GM19324 (cell line): ENCODE data around the gene EXTL2.
"Not testable (repeated sequence)": the region's sequence is repeated elsewhere in the genome, so short reads cannot be mapped to it uniquely, and the experiment has no call there.

ENCODE experiments used
- ATAC-seq: cut with Tn5 transposase; IDR thresholded peaks from one replicate; pipeline ENCODE4 v1.9.1; 2021; ENCODE audit warnings: mild to moderate bottlenecking, moderate library complexity; ENCODE audit not compliant: unreplicated experiment, low FRiP score

Gene EXTL2

DNA sequence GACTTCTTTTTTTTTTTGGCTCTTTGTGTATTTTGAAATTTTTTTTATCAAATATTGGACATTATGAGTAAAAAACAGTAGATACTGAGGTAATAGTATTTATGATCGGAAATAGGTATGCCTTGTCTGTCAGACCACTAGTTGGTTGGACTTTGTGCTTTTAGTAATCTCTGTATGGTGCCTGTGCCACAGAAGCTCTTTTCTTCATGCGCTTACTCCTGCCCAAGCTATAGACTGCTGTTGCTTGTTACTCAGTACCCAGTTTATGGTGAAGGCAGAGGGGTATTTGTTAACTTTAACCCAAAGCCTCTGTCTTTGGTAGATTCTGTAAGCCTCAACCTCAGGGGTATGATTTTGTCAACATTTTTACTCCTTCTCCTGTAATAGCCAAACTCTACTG is 9.9 kb upstream of the EXTL2 start:
- no peak for ATAC-seq

DNA sequence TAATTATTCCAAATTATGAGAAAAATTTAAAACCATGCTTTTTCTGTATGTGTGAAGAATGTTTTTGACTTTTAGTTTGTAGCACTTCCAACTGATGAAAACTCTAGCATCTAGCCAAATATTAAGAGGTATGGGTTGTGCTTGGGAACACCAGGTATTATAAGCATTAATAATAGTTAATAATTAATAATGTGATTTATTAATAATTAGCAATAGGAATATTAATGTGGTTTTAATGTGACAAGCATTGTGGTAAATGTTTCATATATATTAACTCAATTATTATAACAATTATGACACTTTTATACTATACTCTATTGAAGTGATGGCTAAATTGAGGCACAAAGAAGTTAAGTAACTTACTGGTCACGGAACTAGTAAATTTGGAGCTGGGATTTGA is 9.1 kb upstream of the EXTL2 start:
- no peak for ATAC-seq

DNA sequence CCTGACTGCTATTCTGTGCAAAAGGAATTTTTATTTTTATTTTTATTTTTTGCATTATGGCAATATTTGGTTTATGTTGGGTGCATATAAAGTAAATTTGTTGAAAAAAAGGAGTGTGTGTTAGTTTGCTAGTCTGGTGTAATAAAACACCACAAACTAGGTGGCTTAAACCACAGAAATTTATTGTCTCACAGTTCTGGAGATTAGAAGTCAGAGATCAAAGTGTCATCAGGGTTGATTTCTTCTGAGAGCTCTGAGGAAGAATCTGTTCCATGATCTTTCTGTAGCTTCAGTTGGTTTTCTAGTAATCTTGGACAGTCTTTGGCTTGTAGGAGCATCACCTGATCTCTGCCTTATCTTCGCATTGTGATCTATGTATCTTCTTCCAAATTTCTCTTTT is 7.7 kb upstream of the EXTL2 start:
- ATAC-seq: no peak

DNA sequence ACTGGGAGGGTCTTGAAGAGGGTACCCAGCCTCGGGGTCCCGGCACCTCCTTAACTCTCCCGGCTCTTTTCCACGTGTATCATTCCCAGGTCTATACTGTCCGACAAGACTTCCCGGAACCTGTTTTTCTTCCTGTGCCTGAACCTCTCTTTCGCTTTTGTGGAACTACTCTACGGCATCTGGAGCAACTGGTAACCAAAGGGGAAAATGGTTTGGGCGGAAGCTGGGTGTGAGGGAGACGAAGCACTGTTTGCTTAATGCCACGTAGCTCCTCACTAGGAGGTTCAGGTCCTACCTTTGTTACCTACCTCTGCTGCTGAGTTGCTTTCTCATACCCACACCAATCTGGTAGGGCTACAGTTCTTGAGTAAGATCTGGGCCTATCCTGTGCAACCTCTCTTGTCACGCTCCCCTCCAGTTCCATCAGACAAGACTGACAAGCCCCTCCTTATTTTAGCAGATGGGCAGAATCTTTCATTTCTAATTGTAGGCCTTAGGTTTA is 1.9 kb upstream of the EXTL2 start:
- peak; percentile 35 for ATAC-seq

DNA sequence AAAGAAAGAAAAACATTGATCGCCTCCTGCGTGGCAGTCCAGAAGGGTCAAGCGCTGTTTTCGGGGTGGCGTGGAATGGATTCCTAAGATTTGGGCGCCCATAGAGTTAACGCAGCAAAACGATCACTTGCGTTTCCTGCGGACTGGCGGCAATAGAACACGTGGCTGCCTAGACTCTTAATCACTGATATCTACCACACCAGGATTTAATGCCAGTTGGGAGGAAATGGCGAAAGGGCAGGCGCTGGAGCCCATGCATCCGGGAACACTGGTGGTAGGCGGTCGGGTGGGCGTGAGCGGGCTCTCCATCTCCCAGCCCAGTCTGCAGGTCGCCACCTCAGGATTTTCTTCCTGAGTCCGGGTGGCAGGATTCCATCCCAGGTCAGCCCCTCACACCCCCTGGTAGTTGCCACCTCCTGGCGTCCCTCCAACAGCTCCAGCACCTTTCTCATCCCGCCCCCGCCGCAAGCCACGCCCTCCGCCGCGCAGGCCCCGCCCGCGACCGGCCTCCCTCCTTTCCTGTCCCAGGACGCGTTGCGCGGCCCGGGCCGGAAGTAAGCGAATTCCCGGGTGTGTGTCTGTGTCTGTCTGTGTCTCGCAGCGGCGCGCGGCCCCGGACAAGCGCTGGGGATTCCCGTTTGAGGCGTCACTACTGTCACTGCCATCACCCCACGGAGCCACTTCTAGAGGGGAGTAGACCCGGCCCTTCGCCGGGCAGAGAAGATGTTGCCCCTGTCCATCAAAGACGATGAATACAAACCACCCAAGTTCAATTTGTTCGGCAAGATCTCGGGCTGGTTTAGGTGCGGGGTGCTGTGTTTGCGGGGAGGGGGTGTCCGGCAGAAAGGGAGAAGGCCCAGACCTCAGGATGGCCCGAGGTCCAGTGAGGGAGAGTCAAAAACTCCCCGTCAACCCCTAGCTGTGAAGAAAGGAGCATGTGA is 1.2 kb upstream of the EXTL2 start, which contains the start of gene SLC30A7:
Gene SLC30A7 (plus strand): TSS at position 551 of the 941 bp plus-strand sequence. CDS start 173 bp downstream, at position 724.
- peak; percentile 89 for ATAC-seq

DNA sequence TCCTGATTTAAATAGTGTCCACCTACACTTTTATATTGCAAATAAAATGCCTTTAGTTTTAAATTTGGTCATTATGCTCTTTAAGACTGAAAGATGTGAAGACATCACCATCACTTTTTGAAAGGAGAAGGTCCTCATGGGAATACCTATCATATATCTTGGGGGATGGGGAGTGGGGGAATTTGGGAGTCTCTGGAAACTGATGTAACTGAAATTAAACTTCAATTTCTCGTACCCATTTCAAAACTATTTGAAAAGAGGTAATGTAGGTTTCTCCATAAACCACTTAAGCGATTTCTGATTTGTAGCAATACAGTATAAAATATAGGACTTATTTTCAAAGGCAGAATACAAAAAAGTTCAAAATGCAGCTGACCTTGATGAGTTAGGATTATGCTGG is 924 bp downstream of the EXTL2 start:
- ATAC-seq: no peak

DNA sequence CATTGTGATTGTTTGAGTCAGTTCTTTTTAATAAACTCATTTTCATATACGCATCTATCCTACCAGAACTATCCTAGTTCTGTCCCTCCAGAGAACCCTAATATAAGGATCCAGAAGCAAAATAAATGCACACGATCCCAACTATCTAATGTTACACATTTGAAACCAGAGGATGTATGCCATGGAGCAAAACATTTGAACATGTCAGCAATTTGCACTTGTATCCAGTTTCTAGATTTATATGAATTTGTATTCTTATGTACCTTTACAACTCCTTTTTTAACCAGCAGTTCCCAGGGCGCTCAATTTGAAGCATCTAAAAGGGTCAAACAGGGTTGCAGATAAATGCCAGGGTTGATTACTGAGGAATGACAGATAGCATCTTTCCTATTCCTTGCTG is 2.1 kb downstream of the EXTL2 start:
- no peak for ATAC-seq

DNA sequence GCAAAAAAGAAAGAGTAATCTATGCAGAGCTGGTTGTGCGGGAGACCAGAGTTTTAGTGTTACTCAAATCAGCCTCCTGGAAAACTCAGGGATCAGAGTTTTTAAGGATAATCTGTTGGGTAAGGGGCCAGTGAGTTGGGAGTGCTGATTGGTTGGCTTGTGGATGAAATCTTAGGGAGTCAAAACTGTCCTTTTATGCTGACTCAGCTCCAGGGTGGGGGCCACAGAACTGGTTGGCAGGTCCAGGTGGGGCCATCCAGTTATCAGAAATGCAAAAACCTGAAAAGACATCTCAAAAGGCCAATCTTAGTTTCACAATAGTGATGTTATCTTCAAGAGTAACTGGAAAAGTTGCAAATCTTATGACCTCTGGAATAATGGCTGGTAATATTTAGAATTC is 3.3 kb downstream of the EXTL2 start:
- ATAC-seq: no peak

DNA sequence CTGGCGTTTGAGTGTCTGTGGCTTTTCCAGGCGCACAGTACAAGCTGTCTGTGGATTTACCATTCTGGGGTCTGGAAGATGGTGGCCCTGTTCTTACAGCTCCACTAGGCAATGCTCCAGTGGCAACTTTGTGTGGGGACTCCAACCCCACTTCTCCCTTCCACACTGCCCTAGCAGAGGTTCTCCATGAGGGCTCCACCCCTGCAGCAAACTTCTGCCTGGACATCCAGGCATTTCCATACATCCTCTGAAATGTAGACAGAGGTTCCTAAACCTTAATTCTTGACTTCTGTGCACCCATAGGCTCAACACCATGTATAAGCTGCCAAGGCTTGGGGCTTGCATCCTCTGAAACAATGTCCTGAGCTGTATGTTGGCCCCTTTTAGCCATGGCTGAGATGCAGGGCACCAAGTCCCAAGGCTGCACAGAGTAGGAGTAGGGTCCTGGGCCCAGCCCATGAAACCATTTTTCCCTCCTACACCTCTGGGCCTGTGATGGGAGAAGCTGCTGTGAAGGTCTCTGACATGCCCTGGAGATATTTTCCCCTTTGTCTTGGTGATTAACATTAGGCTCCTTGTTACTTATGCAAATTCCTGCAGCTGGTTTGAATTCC is 4.7 kb downstream of the EXTL2 start:
- ATAC-seq: not testable (repeated sequence)

DNA sequence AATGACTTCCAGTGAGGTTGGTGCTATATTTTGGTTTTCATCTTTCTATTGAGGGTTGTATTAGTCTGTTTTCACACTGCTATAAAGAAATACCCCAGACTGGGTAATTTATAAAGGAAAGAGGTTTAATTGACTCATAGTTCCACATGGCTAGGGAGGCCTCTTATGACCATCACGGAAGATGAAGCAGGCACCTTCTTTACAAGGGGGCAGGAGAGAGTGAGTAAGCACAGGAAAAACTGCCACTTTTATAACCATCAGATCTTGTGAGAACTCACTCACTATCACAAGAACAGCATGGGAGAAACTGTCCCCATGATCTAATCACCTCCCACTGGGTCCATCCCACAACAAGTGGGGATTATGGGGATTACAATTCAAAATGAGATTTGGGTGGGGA is 5.6 kb downstream of the EXTL2 start:
- not testable (repeated sequence) for ATAC-seq

DNA sequence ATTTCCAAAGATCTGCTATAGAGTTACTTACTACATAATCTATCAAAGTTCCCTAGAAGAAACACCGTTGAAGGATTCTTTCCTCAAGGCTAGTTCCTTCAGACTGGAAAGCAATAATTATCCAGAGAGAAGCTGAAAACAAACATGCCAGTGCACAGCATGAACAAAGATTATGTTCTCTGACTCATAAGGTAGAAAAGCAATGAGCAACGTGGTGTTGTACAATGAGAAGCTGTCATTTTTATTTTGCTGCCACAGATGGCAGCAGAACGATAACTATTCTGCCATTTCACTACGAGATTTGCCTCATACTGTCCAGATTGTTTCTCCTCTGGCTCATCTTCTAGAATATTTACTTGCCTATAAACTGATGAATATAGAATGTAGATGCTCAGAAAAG is 10.7 kb downstream of the EXTL2 start:
- ATAC-seq: no peak

DNA sequence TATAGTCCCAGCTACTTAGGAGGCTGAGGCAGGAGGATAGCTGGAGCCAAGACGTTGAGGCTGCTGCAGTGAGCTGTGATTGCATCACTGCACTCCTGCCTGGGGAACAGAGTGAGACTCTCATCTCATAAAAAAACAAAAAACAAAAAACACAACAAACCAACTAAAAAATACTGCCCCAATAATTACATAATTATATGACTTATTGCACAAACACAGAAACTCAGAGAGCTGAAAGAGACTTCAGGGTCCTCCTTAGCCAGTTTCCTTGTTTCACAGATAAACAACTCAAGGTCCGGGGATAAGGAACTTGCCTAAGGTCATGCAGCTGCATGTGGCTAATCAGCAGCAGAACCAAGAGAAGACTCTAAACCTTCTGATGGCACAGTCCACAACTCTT is 11.9 kb downstream of the EXTL2 start:
- no peak for ATAC-seq

DNA sequence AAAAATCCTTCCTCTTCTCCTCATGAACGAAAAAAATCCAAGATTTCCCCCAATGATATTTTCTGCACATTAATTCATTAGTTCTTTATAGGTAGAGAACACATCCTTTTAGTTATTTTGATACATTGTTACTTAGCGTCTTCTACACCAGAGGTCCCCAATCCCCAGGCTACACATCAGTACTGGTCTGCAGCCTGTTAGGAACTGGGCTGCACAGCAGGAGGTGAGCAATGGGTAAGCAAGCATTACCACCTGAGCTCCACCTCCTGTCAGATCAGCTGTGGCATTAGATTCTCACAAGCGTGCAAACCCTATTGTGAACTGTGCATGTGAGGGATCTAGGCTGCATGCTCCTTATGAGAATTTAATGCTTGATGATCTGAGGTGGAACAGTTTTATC is 13.0 kb downstream of the EXTL2 start:
- no peak for ATAC-seq

DNA sequence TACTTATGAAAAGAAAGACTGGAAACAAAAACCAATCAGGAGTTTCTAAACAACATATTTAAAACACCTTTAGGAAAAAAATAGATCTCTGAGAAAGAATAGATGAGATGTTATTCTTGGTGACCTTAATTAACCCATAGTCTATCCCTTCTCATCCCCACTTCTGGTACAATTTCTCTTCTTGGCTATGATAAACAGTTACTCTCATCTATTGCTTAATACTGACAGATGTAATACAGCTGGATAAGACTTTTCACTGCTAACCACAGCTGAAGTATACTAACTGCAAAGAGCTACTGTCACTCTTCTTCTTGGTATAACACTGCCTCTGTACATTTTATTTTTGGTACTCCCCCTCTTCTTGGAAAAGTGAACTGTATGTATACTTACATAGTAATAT is 15.2 kb downstream of the EXTL2 start:
- no peak for ATAC-seq

DNA sequence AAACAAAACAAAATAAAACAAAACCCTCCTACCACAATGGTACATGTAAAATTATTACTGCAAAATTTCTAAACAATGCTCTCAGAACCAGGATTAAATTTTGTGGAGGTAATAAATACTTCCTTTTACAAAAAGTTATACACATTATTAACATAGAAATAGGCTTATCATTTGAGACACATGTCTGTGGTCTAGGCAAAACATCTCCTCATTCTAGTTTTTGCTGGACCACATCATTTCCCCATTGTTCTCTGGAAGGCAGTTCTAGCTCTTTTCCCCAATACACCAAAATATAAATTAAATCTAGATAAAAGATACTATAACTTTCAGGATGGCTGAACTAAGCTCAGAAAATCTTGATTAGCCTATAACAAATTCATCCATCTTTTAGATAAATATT is 18.4 kb downstream of the EXTL2 start:
- no peak for ATAC-seq

DNA sequence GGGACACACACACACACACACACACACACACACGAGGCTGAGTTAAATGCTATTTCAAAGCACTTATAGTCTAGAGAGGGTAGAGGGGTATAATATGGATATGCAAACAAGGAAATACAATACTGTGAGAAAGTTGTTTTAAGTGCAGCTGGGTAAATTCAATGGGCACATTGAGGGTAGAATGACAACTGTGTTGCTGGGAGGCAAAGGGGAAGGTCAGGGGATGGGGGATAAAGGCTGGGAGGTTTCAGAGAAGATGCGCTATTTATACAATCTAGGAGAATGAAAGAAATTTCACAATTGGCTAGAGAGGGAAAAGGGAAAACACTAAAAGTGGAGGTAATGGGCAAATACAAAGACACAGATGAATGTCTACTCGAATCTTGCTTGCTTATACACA is 19.4 kb downstream of the EXTL2 start:
- ATAC-seq: no peak

DNA sequence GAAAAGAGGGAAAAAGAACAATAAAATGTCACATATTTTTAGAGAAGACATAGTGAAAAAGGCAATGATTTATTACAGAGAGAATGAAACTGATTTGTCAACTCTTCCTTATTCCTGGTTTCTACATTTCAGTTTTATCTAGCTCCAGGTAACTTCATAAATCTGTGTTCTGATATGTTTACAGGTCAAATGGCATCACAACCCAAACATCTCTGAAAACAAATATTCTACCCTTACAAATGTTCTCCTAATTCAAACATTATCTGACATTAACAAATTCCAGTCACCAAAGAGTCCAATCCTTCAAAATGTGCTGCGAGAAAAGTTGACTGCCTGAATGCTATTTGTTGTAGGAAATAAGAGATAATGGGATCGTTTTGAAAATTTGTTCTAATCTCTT is 20.2 kb downstream of the EXTL2 start:
- ATAC-seq: no peak

DNA sequence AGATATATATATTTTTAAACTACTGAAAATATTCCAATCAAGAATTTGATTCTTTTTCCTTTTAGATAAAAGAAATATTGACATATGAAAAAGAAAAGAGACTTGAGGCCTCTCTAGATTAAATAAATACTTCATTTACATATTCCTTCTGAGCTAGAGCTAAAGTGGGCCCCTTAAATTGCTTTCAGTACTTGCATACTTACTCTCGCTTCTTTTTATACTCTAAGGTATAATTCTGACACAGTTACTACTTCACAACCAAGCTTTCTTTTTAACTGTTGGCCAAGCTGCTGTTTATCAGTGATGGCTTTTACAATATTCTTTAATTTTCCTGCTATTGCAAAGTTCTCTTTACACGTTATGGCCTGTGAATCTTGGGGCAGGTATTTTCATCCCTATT is 24.6 kb downstream of the EXTL2 start:
- ATAC-seq: no peak

DNA sequence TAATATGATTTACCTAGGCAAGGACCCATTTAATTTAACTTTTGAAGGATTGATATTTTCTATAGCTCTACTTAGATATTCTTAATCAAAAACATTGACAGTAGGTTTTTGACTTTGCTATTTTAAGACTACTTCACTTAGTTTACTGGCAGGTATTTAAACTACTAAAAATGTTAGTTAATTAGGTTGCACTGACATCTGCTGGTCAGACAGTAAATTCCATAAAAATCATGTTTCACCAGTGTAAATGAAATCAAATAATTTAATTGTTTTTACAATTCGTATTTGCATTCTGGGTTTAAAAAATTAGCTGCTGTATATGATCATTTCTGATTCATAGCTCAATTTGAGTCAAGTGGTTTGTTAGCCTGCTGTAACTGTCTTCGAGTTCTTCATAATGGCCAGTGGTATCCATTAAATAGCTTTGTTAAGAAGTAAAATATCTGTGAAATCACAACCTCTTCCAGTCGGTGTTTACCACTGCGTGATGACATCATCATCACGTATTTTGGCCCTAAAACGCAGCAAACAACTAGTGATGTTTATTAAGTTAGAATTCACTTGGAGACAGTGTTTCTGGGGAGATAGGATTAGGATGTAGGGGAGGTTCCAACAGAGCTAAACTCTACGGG is 26.2 kb downstream of the EXTL2 start:
- no peak for ATAC-seq

DNA sequence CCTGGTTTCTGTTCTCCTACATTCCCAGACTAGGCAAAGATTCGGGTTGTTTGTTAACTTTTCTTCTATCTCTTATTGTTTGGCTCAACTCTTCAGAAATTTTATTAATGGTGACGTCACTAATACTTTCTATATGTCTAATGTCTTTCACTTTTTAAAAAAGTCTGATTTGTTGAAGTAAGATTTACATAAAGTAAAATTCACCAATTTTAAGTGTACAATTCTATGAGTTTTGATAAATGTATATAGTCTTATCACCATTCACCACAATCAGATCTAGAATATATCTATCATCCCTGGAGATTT is 27.8 kb downstream of the EXTL2 start:
- no peak for ATAC-seq

DNA sequence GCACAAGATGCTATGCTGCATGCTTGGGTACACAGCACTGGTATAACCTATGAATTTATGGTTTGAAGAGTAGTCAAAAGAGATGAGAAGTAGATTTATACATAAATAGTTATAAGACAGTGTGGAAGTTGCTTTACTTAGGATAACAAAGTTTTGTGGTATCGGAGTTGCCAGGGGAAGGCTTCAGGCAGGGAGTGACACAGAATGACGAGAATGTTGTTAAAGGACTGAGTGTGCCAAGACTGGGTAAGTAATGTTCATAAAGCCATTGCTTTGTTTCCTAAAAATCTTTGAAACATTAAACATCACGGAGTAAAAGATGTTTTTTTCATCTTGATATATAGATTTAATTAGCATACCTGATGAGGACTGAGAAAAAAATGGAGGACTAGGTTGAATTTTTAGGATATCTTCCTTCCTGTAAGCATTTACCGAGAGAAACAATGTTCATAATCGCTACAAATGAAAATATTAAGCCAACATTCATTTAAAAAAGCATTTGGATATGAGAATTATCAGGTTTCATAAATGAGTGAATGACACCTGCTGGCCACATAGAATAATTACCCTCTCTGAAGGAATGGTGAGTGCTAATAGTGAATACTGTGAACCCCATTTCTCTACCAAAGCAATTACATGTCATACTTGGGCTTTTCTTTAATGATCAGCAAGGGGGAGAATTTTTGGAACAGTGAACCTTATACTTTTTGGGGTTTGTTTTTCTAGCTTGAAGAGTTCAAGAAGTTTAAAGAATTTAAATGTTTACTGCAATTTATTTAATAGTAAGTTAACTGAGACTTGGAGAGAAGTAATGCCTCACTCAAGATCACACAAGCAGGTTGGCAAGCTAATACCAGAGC is 28.4 kb downstream of the EXTL2 start:
- no peak for ATAC-seq
